ENCODE measurements around the gene TMC5. TPM values are rescaled to one million over a fixed set of nuclear protein-coding genes. Genes with fewer than 3 reads are reported as not detected.

TMC5 gene
- polyA plus RNA-seq, 3 donors: not detected

DNA sequence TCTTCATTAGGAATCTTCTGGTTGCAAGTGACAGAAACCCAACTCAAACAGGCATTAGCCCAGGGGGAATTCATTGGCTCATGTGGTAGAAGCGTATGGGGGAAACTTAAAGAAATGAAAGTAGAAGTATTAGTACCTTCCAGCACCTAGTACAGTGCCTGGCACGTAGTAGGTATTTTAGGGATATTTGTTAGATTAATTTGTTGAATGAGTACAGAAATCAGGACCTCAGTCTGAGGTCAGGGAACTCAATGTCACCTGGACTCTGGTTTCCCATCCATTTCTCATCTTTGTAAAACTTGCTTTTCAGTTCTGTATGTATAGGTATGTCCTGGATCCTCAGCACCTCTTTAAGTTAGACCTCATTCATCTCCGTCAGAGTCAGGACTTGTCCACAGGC is 32.5 kb downstream of the TMC5 start:
- no peak overlapping the region for H3K27ac Mint-ChIP-seq
- no peaks in the 10 kb centered on the region for H3K9me3 ChIP-seq (replicated peaks in 1 of 2; ENCODE audit: control insufficient read depth in 1 of 2, insufficient read depth in 1 of 2, low read length in 2 of 2)
- H3K36me3 ChIP-seq (replicated peaks in 1 of 2; ENCODE audit: control insufficient read depth in 1 of 2, insufficient read depth in 2 of 2, low read length in 2 of 2): no peaks in the 10 kb centered on the region
- intact Hi-C loops (cut with micrococcal nuclease): no loop called here
- no peaks in the 10 kb centered on the region for H3K4me1 ChIP-seq (ENCODE audit: control insufficient read depth in 1 of 2, insufficient read depth in 2 of 2, low read length in 2 of 2)
- no peaks in the 10 kb centered on the region for H3K79me2 ChIP-seq (ENCODE audit: insufficient read depth, low read length)
- DNase-seq: no peak
- H3K27me3 Mint-ChIP-seq (ENCODE audit: low read depth in 3 of 3): peaks cover 8 to 11% (median 9%) of the 10 kb centered on the region in 3 donors
- TF ChIP-seq, protein P1, sequence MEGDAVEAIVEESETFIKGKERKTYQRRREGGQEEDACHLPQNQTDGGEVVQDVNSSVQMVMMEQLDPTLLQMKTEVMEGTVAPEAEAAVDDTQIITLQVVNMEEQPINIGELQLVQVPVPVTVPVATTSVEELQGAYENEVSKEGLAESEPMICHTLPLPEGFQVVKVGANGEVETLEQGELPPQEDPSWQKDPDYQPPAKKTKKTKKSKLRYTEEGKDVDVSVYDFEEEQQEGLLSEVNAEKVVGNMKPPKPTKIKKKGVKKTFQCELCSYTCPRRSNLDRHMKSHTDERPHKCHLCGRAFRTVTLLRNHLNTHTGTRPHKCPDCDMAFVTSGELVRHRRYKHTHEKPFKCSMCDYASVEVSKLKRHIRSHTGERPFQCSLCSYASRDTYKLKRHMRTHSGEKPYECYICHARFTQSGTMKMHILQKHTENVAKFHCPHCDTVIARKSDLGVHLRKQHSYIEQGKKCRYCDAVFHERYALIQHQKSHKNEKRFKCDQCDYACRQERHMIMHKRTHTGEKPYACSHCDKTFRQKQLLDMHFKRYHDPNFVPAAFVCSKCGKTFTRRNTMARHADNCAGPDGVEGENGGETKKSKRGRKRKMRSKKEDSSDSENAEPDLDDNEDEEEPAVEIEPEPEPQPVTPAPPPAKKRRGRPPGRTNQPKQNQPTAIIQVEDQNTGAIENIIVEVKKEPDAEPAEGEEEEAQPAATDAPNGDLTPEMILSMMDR (IDR thresholded peaks at IDR 0.05): no peak
- no peaks in the 10 kb centered on the region for H3K27me3 ChIP-seq (ENCODE audit: control insufficient read depth in 2 of 2, insufficient read depth in 2 of 2, low read length in 2 of 2)
- no peak overlapping the region for H2AFZ ChIP-seq (ENCODE audit: insufficient read depth, low read depth, low read length, poor library complexity, severe bottlenecking)
- H3K36me3 Mint-ChIP-seq: no peaks in the 10 kb centered on the region
- no peaks in the 10 kb centered on the region for H4K20me1 ChIP-seq (ENCODE audit: insufficient read depth, low read length)
- H3K4me3 ChIP-seq (replicated peaks in 1 of 3; ENCODE audit: low read depth in 2 of 3, low read length in 3 of 3): no peak overlapping the region
- no peak overlapping the region for H3K27ac ChIP-seq (ENCODE audit: low read depth in 1 of 2, low read length in 2 of 2)
- no peaks in the 10 kb centered on the region for H3K4me1 Mint-ChIP-seq
- WGBS (ENCODE audit: insufficient coverage): 100% methylated on average over 1 of the region's 3 CpGs
- H3K9ac ChIP-seq (ENCODE audit: insufficient read depth, low read length, poor library complexity, severe bottlenecking): no peak overlapping the region
- no peak overlapping the region for H3K4me2 ChIP-seq (replicated peaks; ENCODE audit: extremely low read depth, low read length, poor library complexity, severe bottlenecking)
- peaks cover 0 to 5% (median 4%) of the 10 kb centered on the region in 7 donors for H3K9me3 Mint-ChIP-seq
- no peak overlapping the region for H3K4me3 Mint-ChIP-seq

DNA sequence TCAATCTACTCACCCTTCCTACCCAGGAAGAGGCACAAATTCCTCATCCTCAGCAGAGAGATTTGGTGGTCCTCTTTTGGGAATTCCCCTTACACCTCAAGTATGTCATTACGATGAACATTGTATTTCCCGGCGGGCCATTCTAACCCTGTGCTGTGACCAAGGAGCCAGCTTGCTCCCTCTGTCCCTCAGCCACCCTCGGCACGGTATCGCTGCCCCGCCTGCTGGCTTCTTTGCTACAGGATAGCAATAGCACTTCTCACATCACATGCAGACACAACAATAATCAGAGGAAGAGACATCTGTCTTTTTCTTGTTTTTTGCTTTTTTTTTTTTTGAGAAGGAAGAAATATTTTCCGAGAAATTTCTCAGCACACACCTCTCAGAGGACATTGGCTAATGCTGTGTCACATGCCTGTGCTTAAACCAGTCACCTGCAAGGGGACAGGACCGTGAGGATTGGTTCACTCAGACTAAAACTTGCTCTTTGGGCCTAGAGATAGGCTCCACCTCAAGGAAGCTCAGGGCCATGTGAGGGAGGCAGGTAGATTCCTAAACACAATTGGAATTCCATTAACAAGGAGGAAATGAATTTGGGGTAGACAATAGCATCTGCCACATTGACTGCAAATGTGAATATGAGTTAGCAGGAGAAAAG is 41.2 kb downstream of the TMC5 start:
- H3K27ac ChIP-seq (ENCODE audit: low read depth in 1 of 2, low read length in 2 of 2): no peak overlapping the region
- 89% methylated on average over 5 of the region's 9 CpGs for WGBS (ENCODE audit: insufficient coverage)
- no peak overlapping the region for H3K27ac Mint-ChIP-seq
- H3K4me2 ChIP-seq (replicated peaks; ENCODE audit: extremely low read depth, low read length, poor library complexity, severe bottlenecking): no peak overlapping the region
- no peaks in the 10 kb centered on the region for H3K79me2 ChIP-seq (ENCODE audit: insufficient read depth, low read length)
- no peak overlapping the region for H3K9ac ChIP-seq (ENCODE audit: insufficient read depth, low read length, poor library complexity, severe bottlenecking)
- no peaks in the 10 kb centered on the region for H4K20me1 ChIP-seq (ENCODE audit: insufficient read depth, low read length)
- no peaks in the 10 kb centered on the region for H3K36me3 Mint-ChIP-seq
- intact Hi-C loops (cut with micrococcal nuclease): no loop called here
- no peaks in the 10 kb centered on the region for H3K4me1 ChIP-seq (ENCODE audit: control insufficient read depth in 1 of 2, insufficient read depth in 2 of 2, low read length in 2 of 2)
- H2AFZ ChIP-seq (ENCODE audit: insufficient read depth, low read depth, low read length, poor library complexity, severe bottlenecking): no peak overlapping the region
- H3K27me3 Mint-ChIP-seq (ENCODE audit: low read depth in 3 of 3): peaks cover 2 to 8% (median 2%) of the 10 kb centered on the region in 3 donors
- H3K27me3 ChIP-seq (ENCODE audit: control insufficient read depth in 2 of 2, insufficient read depth in 2 of 2, low read length in 2 of 2): no peaks in the 10 kb centered on the region
- no peak for DNase-seq
- H3K9me3 Mint-ChIP-seq: peaks cover 0 to 4% (median 0%) of the 10 kb centered on the region in 7 donors
- H3K9me3 ChIP-seq (replicated peaks in 1 of 2; ENCODE audit: control insufficient read depth in 1 of 2, insufficient read depth in 1 of 2, low read length in 2 of 2): no peaks in the 10 kb centered on the region
- H3K36me3 ChIP-seq (replicated peaks in 1 of 2; ENCODE audit: control insufficient read depth in 1 of 2, insufficient read depth in 2 of 2, low read length in 2 of 2): no peaks in the 10 kb centered on the region
- no peaks in the 10 kb centered on the region for H3K4me1 Mint-ChIP-seq
- TF ChIP-seq, protein P1 (IDR thresholded peaks at IDR 0.05): no peak
- no peak overlapping the region for H3K4me3 ChIP-seq (replicated peaks in 1 of 3; ENCODE audit: low read depth in 2 of 3, low read length in 3 of 3)
- no peak overlapping the region for H3K4me3 Mint-ChIP-seq

All from CD14-positive monocyte (primary cell).